Measurements from ENCODE around the gene PALD1. TPM values are rescaled to one million over a fixed set of nuclear protein-coding genes. Genes with fewer than 3 reads are reported as not detected.

The PALD1 gene
- total RNA-seq, 1 experiment from 2014 or later, result 33.1 TPM

GRCh38 chr10:70440296-70441160 is 38.0 kb upstream of the PALD1 start:
- H3K4me3 ChIP-seq (replicated peaks in 1 of 2; ENCODE audit: low read depth in 1 of 2, low read length in 2 of 2), result no peak overlapping the region
- H3K4me2 ChIP-seq (ENCODE audit: low read length), result no peak overlapping the region
- ATAC-seq (no peak), DNase-seq (ENCODE audit: low read depth, low spot score) (no peak)
- H3K9me2 ChIP-seq (ENCODE audit: insufficient read depth), result no peaks in the 10 kb centered on the region
- H3K27me3 ChIP-seq (ENCODE audit: insufficient read depth, low read length), result no peaks in the 10 kb centered on the region
- intact Hi-C loops (cut with micrococcal nuclease), result no loop called here
- no peak overlapping the region for H3K27ac ChIP-seq (ENCODE audit: low read depth, low read length)
- RAD21 ChIA-PET (ENCODE audit: low non-redundant PET in 1 of 2, low total read pairs in 2 of 2, uncharacterized antibody in 2 of 2, unreplicated experiment in 2 of 2), result no interaction called here
- no peak overlapping the region for H3K9ac ChIP-seq (ENCODE audit: low read length)
- no peaks in the 10 kb centered on the region for H3K9me3 ChIP-seq (ENCODE audit: control insufficient read depth in 1 of 2, insufficient read depth in 1 of 2, low read depth in 1 of 2, low read length in 2 of 2)
- H4K20me1 ChIP-seq (ENCODE audit: insufficient read depth), result no peaks in the 10 kb centered on the region
- POLR2A ChIA-PET, result no interaction called here
- TF ChIP-seq SIN3A (IDR thresholded peaks at IDR 0.05; ENCODE audit: low read depth) (no peak), REST (IDR thresholded peaks at IDR 0.05; ENCODE audit: low read depth) (no peak), EZH2phosphoT487 (IDR thresholded peaks at IDR 0.05; ENCODE audit: borderline replicate concordance) (no peak), CEBPB (IDR thresholded peaks at IDR 0.05; ENCODE audit: low read depth) (no peak), ATF3 (IDR thresholded peaks at IDR 0.05) (no peak), EGR1 (IDR thresholded peaks at IDR 0.05; ENCODE audit: low read depth) (no peak), SP1 (IDR thresholded peaks at IDR 0.05; ENCODE audit: low read depth) (no peak), MAX (IDR thresholded peaks at IDR 0.05) (no peak), CTCF (IDR thresholded peaks at IDR 0.05 in 2 of 3, conservative IDR thresholded peaks at IDR 0.05 in 1 of 3; ENCODE audit: borderline replicate concordance in 1 of 3, insufficient read depth in 1 of 3, low read depth in 2 of 3, low read length in 2 of 3) (no peak), ZNF274 (IDR thresholded peaks at IDR 0.05; ENCODE audit: low read depth, low read length) (no peak)
- no peak overlapping the region for H2AFZ ChIP-seq (ENCODE audit: low read depth, low read length, poor library complexity, severe bottlenecking)
- CTCF ChIA-PET, result no interaction called here
- peaks cover 0 to 6% of the 10 kb centered on the region in 2 experiments; a peak in 1 of 4 replicates for H3K4me1 ChIP-seq (ENCODE audit: control insufficient read depth in 1 of 2, insufficient read depth in 2 of 2, low read length in 2 of 2)
- H3K79me2 ChIP-seq (ENCODE audit: insufficient read depth, low read length), result no peaks in the 10 kb centered on the region
- no peaks in the 10 kb centered on the region for H3K36me3 ChIP-seq (ENCODE audit: control insufficient read depth in 1 of 2, insufficient read depth in 2 of 2, low read length in 2 of 2)
- no TSS peak for BruUV-seq (replicated peaks)

Measured in HCT116 (cell line).